ENCODE data around the gene HOMER1. TPM values are rescaled to one million over a fixed set of nuclear protein-coding genes. Genes with fewer than 3 reads are reported as not detected.

Gene HOMER1
- total and polyA plus RNA-seq, 9 of the 15 experiments (the other 6 are each of a cell fraction or from before 2014, with no cell fraction given): 6.3 to 39.9 (median 9.9) TPM

DNA sequence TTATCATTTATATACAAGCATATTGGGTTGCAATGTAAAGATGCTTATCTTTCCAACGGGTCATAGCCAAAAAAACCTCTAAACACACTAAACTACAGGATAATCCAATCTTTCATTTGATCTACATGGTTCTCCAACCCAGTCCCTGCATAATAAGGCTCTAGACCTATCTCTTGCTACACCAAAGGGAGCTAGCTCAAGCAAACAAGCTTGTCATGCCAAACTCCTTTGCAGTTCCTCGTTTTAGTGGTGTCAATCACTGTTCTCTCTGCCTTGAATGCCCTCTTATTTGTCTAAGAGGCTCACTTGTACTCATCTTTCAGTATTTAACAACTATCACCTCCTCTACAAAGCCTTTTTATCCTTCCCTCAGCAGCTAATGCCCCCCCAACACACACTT lies 5.6 kb downstream of the HOMER1 start:
- no peak for FAIRE-seq
- H3K27me3 ChIP-seq (ENCODE audit: control insufficient read depth in 2 of 2, insufficient read depth in 2 of 2, low read length in 2 of 2): no peaks in the 10 kb centered on the region
- peak overlapping the region; percentile 17; the same call in 1 of the 3 replicates for H3K27ac ChIP-seq (ENCODE audit: extremely low read depth, low read depth, low read length)
- no peaks in the 10 kb centered on the region for H3K36me3 ChIP-seq (ENCODE audit: control insufficient read depth, insufficient read depth, low read length)
- no peak overlapping the region for H3K9ac ChIP-seq (ENCODE audit: insufficient read depth in 1 of 2, low read depth in 2 of 2, low read length in 2 of 2)
- H2AFZ ChIP-seq (ENCODE audit: low read depth, low read length): no peak overlapping the region
- BruUV-seq (replicated peaks): no TSS peak
- no peaks in the 10 kb centered on the region for H3K9me3 ChIP-seq (replicated peaks; ENCODE audit: control insufficient read depth, insufficient read depth, low read depth, low read length)
- peaks cover 92% of the 10 kb centered on the region for H3K79me2 ChIP-seq (ENCODE audit: control insufficient read depth, insufficient read depth, low read length)
- peak overlapping the region; percentile 43 for H3K4me2 ChIP-seq (ENCODE audit: insufficient read depth, low read length)
- CTCF ChIA-PET (ENCODE audit: low intra/inter-chr PET ratio): no interaction called here
- 3% methylated on average over 2 of the region's 2 CpGs for WGBS (ENCODE audit: insufficient coverage, low coverage, missing lambda C conversion rate)
- no peak overlapping the region for H3K4me3 ChIP-seq
- ATAC-seq: peak; percentile 30; the same call in 2 of the 3 replicates
- peaks cover 7 to 25% of the 10 kb centered on the region in 2 experiments for H3K4me1 ChIP-seq (replicated peaks in 1 of 2; ENCODE audit: control insufficient read depth in 2 of 2, insufficient read depth in 2 of 2, low read length in 2 of 2)
- TF ChIP-seq, protein P1, sequence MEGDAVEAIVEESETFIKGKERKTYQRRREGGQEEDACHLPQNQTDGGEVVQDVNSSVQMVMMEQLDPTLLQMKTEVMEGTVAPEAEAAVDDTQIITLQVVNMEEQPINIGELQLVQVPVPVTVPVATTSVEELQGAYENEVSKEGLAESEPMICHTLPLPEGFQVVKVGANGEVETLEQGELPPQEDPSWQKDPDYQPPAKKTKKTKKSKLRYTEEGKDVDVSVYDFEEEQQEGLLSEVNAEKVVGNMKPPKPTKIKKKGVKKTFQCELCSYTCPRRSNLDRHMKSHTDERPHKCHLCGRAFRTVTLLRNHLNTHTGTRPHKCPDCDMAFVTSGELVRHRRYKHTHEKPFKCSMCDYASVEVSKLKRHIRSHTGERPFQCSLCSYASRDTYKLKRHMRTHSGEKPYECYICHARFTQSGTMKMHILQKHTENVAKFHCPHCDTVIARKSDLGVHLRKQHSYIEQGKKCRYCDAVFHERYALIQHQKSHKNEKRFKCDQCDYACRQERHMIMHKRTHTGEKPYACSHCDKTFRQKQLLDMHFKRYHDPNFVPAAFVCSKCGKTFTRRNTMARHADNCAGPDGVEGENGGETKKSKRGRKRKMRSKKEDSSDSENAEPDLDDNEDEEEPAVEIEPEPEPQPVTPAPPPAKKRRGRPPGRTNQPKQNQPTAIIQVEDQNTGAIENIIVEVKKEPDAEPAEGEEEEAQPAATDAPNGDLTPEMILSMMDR (IDR thresholded peaks at IDR 0.05 in 2 of 3, conservative IDR thresholded peaks at IDR 0.05 in 1 of 3; ENCODE audit: insufficient read depth in 2 of 3, low read depth in 1 of 3, low read length in 3 of 3): no peak
- TF ChIP-seq MEIS2 (IDR thresholded peaks at IDR 0.05; ENCODE audit: partially characterized antibody) (peak; percentile 58), FUS (optimal IDR thresholded peaks at IDR 0.05; ENCODE audit: low read depth, low read length) (no peak), MYNN (IDR thresholded peaks at IDR 0.05) (no peak), MYNN (CRISPR knock-in tag; IDR thresholded peaks at IDR 0.05) (no peak), SRSF1 (IDR thresholded peaks at IDR 0.05; ENCODE audit: low read depth, low read length) (no peak), BCOR (IDR thresholded peaks at IDR 0.05) (no peak), TAF15 (IDR thresholded peaks at IDR 0.05; ENCODE audit: low read depth, low read length) (no peak), SPI1 (IDR thresholded peaks at IDR 0.05; ENCODE audit: borderline replicate concordance, low read depth, low read length) (peak; percentile 81; the same call in 1 of the 2 replicates), ZNF165 (CRISPR knock-in tag; IDR thresholded peaks at IDR 0.05; ENCODE audit: borderline replicate concordance) (no peak), ZNF146 (CRISPR knock-in tag; IDR thresholded peaks at IDR 0.05; ENCODE audit: unreplicated experiment) (no peak)
- TF ChIP-seq, protein P2, sequence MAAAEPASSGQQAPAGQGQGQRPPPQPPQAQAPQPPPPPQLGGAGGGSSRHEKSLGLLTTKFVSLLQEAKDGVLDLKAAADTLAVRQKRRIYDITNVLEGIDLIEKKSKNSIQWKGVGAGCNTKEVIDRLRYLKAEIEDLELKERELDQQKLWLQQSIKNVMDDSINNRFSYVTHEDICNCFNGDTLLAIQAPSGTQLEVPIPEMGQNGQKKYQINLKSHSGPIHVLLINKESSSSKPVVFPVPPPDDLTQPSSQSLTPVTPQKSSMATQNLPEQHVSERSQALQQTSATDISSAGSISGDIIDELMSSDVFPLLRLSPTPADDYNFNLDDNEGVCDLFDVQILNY (CRISPR knock-in tag; IDR thresholded peaks at IDR 0.05): no peak
- TF ChIP-seq, protein P3, sequence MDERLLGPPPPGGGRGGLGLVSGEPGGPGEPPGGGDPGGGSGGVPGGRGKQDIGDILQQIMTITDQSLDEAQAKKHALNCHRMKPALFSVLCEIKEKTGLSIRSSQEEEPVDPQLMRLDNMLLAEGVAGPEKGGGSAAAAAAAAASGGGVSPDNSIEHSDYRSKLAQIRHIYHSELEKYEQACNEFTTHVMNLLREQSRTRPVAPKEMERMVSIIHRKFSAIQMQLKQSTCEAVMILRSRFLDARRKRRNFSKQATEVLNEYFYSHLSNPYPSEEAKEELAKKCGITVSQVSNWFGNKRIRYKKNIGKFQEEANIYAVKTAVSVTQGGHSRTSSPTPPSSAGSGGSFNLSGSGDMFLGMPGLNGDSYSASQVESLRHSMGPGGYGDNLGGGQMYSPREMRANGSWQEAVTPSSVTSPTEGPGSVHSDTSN (CRISPR knock-in tag; IDR thresholded peaks at IDR 0.05; ENCODE audit: low read depth): peak; percentile 46; the same call in 1 of the 2 replicates
- TF ChIP-seq, protein P3 (tag; conservative IDR thresholded peaks at IDR 0.05; ENCODE audit: low read depth): no peak; the same call in 1 of the 2 replicates
- TF ChIP-seq, protein P4, sequence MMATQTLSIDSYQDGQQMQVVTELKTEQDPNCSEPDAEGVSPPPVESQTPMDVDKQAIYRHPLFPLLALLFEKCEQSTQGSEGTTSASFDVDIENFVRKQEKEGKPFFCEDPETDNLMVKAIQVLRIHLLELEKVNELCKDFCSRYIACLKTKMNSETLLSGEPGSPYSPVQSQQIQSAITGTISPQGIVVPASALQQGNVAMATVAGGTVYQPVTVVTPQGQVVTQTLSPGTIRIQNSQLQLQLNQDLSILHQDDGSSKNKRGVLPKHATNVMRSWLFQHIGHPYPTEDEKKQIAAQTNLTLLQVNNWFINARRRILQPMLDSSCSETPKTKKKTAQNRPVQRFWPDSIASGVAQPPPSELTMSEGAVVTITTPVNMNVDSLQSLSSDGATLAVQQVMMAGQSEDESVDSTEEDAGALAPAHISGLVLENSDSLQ (IDR thresholded peaks at IDR 0.05): peak; percentile 94
- in situ Hi-C loops (cut with MboI) (no loop called here), intact Hi-C loops (cut with micrococcal nuclease) (no loop called here)
- DNase-seq (ENCODE audit: extremely low read depth in 1 of 4, low spot score in 3 of 4): peak in 1 of 4 experiments; percentile 33
- peaks cover 5% of the 10 kb centered on the region for H3K9me1 ChIP-seq (ENCODE audit: control insufficient read depth, insufficient read depth, low read length)
- peaks cover 13% of the 10 kb centered on the region for H4K20me1 ChIP-seq (replicated peaks; ENCODE audit: control insufficient read depth, insufficient read depth, low read length)
- POLR2A ChIA-PET: no interaction called here
